B cell (primary cell): ENCODE data around the gene SPEF1. TPM values are rescaled to one million over a fixed set of nuclear protein-coding genes. Genes with fewer than 3 reads are reported as not detected.

Experiments used
- ATAC-seq: fragments of 200-7000 bp; cut with Tn5 transposase; one replicate; pipeline ENCODE4 v1.10.0; 2021; ENCODE audit warnings: low read depth, mild to moderate bottlenecking, moderate number of reproducible peaks, moderate library complexity
- CTCF ChIA-PET: fragments of 350-600 bp; sonication (Branson Sonifier 250); formaldehyde crosslinking; loops from one replicate; lab custom pipeline; 2021; ENCODE audit warnings: antibody characterized with exemption, inconsistent platforms; lab: Charles Lee
- POLR2A ChIA-PET: fragments of 350-600 bp; sonication (Branson Sonifier 250); formaldehyde crosslinking; loops from one replicate; lab custom pipeline; 2021; ENCODE audit warnings: antibody characterized with exemption; lab: Charles Lee
- DNase-seq: peaks from one replicate; pipeline ENCODE4 v3.0.0; 2013
- H2AFZ ChIP-seq: 2 replicates; pipeline ENCODE4 v1.6.1; 2012; ENCODE audit warnings: mild to moderate bottlenecking, low read depth, low read length; ENCODE audit not compliant: insufficient read depth, poor library complexity, severe bottlenecking
- H3K27ac ChIP-seq, 2 donors: 1 replicate in 1 of 2; 2 replicates in 1 of 2; pipeline ENCODE4 v1.5.1; 2012 to 2013; ENCODE audit warnings: low read length in 2 of 2, mild to moderate bottlenecking in 2 of 2, moderate library complexity in 1 of 2
- H3K27me3 ChIP-seq, 4 experiments: fragments of 200-600 bp in 1 of 4; sonication (generic) in 1 of 4; replicated peaks in 1 of 4; 1 replicate in 2 of 4; 2 replicates in 2 of 4; pipeline versions ENCODE4 v1.6.1 to v1.7.0; 2013 to 2016; ENCODE audit warnings: low read length in 3 of 4, mild to moderate bottlenecking in 2 of 4, mixed read lengths in 1 of 4, moderate library complexity in 1 of 4; ENCODE audit not compliant: insufficient read depth in 4 of 4, control insufficient read depth in 3 of 4; ENCODE audit errors: control extremely low read depth in 1 of 4
- H3K36me3 ChIP-seq, 2 experiments: replicated peaks in 1 of 2; 1 replicate in 1 of 2; 2 replicates in 1 of 2; pipeline versions ENCODE4 v1.6.1 to v1.7.1; 2013; ENCODE audit warnings: low read length in 1 of 2; ENCODE audit not compliant: insufficient read depth in 2 of 2, control insufficient read depth in 1 of 2; ENCODE audit errors: control extremely low read depth in 1 of 2, extremely low read depth in 1 of 2
- H3K4me1 ChIP-seq, 2 donors: fragments of 200-600 bp in 1 of 2; sonication (generic) in 1 of 2; 1 replicate in 1 of 2; 2 replicates in 1 of 2; pipeline versions ENCODE4 v1.5.1 to v1.6.1; 2013 to 2017; ENCODE audit warnings: low read length in 2 of 2; ENCODE audit not compliant: control insufficient read depth in 2 of 2, insufficient read depth in 2 of 2
- H3K4me2 ChIP-seq: replicated peaks from 2 replicates; pipeline ENCODE3; 2012; ENCODE audit warnings: mild to moderate bottlenecking, low read depth, low read length; ENCODE audit not compliant: poor library complexity, severe bottlenecking
- H3K4me3 ChIP-seq, 5 experiments: fragments of 200-600 bp in 1 of 5; sonication (generic) in 1 of 5; 1 replicate in 3 of 5; 2 replicates in 2 of 5; pipeline versions ENCODE4 v1.5.1 to v1.7.0; 2011 to 2016; ENCODE audit warnings: low read length in 4 of 5, mild to moderate bottlenecking in 4 of 5, low read depth in 2 of 5, control low read depth in 1 of 5, moderate library complexity in 1 of 5; ENCODE audit not compliant: insufficient read depth in 1 of 5; ENCODE audit errors: control extremely low read depth in 1 of 5, extremely low read depth in 1 of 5
- H3K79me2 ChIP-seq: fragments of 200-600 bp; sonication (generic); one replicate; pipeline ENCODE4 v1.6.0; 2016; ENCODE audit warnings: low read length; ENCODE audit not compliant: control insufficient read depth, insufficient read depth
- H3K9ac ChIP-seq: fragments of 200-600 bp; sonication (generic); 2 replicates; pipeline ENCODE4 v1.6.1; 2017; ENCODE audit warnings: mild to moderate bottlenecking, low read length, moderate library complexity
- H3K9me3 ChIP-seq, 3 donors: one replicate each; pipeline versions ENCODE4 v1.6.1 to v1.7.1; 2013; ENCODE audit warnings: low read length in 2 of 3; ENCODE audit not compliant: control insufficient read depth in 2 of 3, insufficient read depth in 1 of 3; ENCODE audit errors: control extremely low read depth in 1 of 3
- H4K20me1 ChIP-seq: 2 replicates; pipeline ENCODE4 v1.6.0; 2012; ENCODE audit warnings: mild to moderate bottlenecking, low read length; ENCODE audit not compliant: insufficient read depth, control insufficient read depth, poor library complexity, severe bottlenecking
- H3K27ac Mint-ChIP-seq: one replicate; pipeline ENCODE4 v1.8.0; 2021; ENCODE audit warnings: mixed read lengths
- H3K27me3 Mint-ChIP-seq: one replicate; pipeline ENCODE4 v1.8.0; 2021; ENCODE audit warnings: mixed read lengths
- H3K4me1 Mint-ChIP-seq: one replicate; pipeline ENCODE4 v1.8.0; 2021; ENCODE audit warnings: mixed read lengths
- H3K4me3 Mint-ChIP-seq: one replicate; pipeline ENCODE4 v1.8.0; 2021; ENCODE audit warnings: mixed read lengths
- H3K9me3 Mint-ChIP-seq: one replicate; pipeline ENCODE4 v1.8.0; 2022; ENCODE audit warnings: mixed read lengths; ENCODE audit not compliant: insufficient read depth
- CTCF ChIP-seq: fragments of 200-600 bp; IDR thresholded peaks from one replicate; pipeline ENCODE4 v1.8.0; 2022; ENCODE audit warnings: antibody characterized with exemption, mild to moderate bottlenecking
- EZH2 ChIP-seq: IDR thresholded peaks from 2 replicates; pipeline ENCODE4 v1.6.1; 2012; ENCODE audit warnings: borderline replicate concordance, low read depth, mild to moderate bottlenecking, moderate library complexity, low read length; ENCODE audit not compliant: insufficient read depth, poor library complexity, severe bottlenecking
- WGBS: methylation state at CpG from one replicate; pipeline ENCODE4 v1.1.5; 2013; ENCODE audit warnings: missing lambda C conversion rate; ENCODE audit not compliant: insufficient coverage; 5-methylcytosine and 5-hydroxymethylcytosine counted together
- intact Hi-C: fragments of 100-400 bp; cut with micrococcal nuclease; formaldehyde crosslinking; loops from one replicate; pipeline ENCODE4 v1.10.0; 2022
- polyA plus RNA-seq: library from polyadenylated mRNA; depleted of rRNA; stranded (reverse); fragments of >200 nt; gene quantifications from 2 replicates; pipeline ENCODE4 v1.2.3, GENCODE V29; 2012
- total RNA-seq, 2 donors: library from RNA; stranded (reverse); fragments of 120-200 nt in 1 of 2; gene quantifications; 1 replicate in 1 of 2; 2 replicates in 1 of 2; pipeline versions ENCODE4 v1.2.3 to v1.2.4, GENCODE V29; 2013 to 2022

Gene SPEF1
- total and polyA plus RNA-seq, 2 donors (not counting 1 experiment from before 2014, with no cell fraction given), result not detected

GRCh38 chr20:3739054-3739925 is 42.0 kb downstream of the SPEF1 start:
- H4K20me1 ChIP-seq, result no peaks in the 10 kb centered on the region
- ChIA-PET POLR2A (no interaction called here), CTCF (no interaction called here)
- ATAC-seq, result no peak
- no peak overlapping the region for H3K4me2 ChIP-seq
- TF ChIP-seq EZH2 (no peak), CTCF (no peak)
- no peaks in the 10 kb centered on the region for H3K79me2 ChIP-seq
- H3K36me3 ChIP-seq, result no peaks in the 10 kb centered on the region
- H2AFZ ChIP-seq, result no peak overlapping the region
- no peak overlapping the region for H3K27ac ChIP-seq
- H3K27ac Mint-ChIP-seq, result no peak overlapping the region
- no peaks in the 10 kb centered on the region for H3K9me3 ChIP-seq
- H3K27me3 Mint-ChIP-seq, result peaks cover 24% of the 10 kb centered on the region
- H3K4me1 ChIP-seq, result no peaks in the 10 kb centered on the region
- intact Hi-C loops, result no loop called here
- no peak overlapping the region for H3K9ac ChIP-seq
- H3K4me1 Mint-ChIP-seq, result peaks cover 1% of the 10 kb centered on the region
- H3K4me3 ChIP-seq, result no peak overlapping the region
- WGBS, result 83% methylated on average over 19 of the region's 19 CpGs
- H3K4me3 Mint-ChIP-seq, result no peak overlapping the region
- no peak for DNase-seq
- peaks cover 0 to 8% (median 1%) of the 10 kb centered on the region in 4 experiments for H3K27me3 ChIP-seq
- no peaks in the 10 kb centered on the region for H3K9me3 Mint-ChIP-seq
